IPS-NIHi7 (cell line): ENCODE data around the gene NFIA.

Experiments
- DNase-seq: peaks from one replicate; pipeline ENCODE4 v3.0.0; 2012; ENCODE audit warnings: mixed read lengths; ENCODE audit errors: extremely low spot score

NFIA gene

GRCh38 chr1:61297887-61298286, 215.5 kb downstream of the NFIA start:
- no peak for DNase-seq

- DNase-seq: no peak
Measured at GRCh38 chr1:61299463-61299862, 217.1 kb downstream of the NFIA start.

- no peak for DNase-seq
Measured at GRCh38 chr1:61300899-61301298, 218.5 kb downstream of the NFIA start.

- no peak for DNase-seq
Measured at GRCh38 chr1:61301824-61302657, 219.7 kb downstream of the NFIA start.

- DNase-seq: no peak
Measured at GRCh38 chr1:61307422-61308142, 225.2 kb downstream of the NFIA start.

GRCh38 chr1:61310057-61310456, 227.7 kb downstream of the NFIA start:
- DNase-seq: no peak

- no peak for DNase-seq
Measured at GRCh38 chr1:61310538-61310937, 228.2 kb downstream of the NFIA start.

GRCh38 chr1:61313906-61314422, 231.6 kb downstream of the NFIA start:
- DNase-seq: no peak

- no peak for DNase-seq
Measured at GRCh38 chr1:61315011-61315410, 232.7 kb downstream of the NFIA start.

GRCh38 chr1:61316493-61316892, 234.1 kb downstream of the NFIA start:
- no peak for DNase-seq

GRCh38 chr1:61318319-61319125, 236.2 kb downstream of the NFIA start:
- no peak for DNase-seq

- no peak for DNase-seq
Measured at GRCh38 chr1:61320575-61320974, 238.2 kb downstream of the NFIA start.

- no peak for DNase-seq
Measured at GRCh38 chr1:61322008-61322744, 239.8 kb downstream of the NFIA start.

- DNase-seq: no peak
Measured at GRCh38 chr1:61322769-61323168, 240.4 kb downstream of the NFIA start.

GRCh38 chr1:61323681-61324328, 241.4 kb downstream of the NFIA start:
- no peak for DNase-seq

GRCh38 chr1:61326713-61327112, 244.4 kb downstream of the NFIA start:
- DNase-seq: no peak

GRCh38 chr1:61327436-61327835, 245.1 kb downstream of the NFIA start:
- DNase-seq: no peak

- DNase-seq: no peak
Measured at GRCh38 chr1:61329556-61329955, 247.2 kb downstream of the NFIA start.

- DNase-seq: no peak
Measured at GRCh38 chr1:61330018-61330417, 247.7 kb downstream of the NFIA start.

GRCh38 chr1:61330571-61330970, 248.2 kb downstream of the NFIA start:
- no peak for DNase-seq

GRCh38 chr1:61332196-61332753, 249.9 kb downstream of the NFIA start:
- DNase-seq: no peak
